ENCODE measurements around the gene GCKR.

DNA sequence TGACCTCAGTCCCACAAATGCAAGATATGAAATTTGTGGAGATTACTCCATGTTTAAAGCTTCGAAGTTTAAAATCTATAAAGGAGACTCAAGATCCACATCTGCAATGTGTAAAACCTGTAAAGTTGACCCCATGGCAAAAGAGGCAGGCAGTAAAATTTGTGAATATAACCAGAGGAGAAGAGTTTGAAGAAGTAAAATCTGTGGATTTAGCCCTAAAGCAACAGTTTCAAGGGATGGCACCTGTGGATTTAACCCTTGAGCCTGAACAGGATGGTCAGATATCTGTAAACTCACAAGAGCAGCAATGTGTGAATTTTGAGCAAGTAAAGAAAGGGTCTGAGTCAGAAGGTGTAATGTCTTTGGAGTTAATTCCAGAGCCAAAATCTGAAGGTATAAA lies 75.0 kb downstream of the GCKR start:
- TF ChIP-seq, protein P1, sequence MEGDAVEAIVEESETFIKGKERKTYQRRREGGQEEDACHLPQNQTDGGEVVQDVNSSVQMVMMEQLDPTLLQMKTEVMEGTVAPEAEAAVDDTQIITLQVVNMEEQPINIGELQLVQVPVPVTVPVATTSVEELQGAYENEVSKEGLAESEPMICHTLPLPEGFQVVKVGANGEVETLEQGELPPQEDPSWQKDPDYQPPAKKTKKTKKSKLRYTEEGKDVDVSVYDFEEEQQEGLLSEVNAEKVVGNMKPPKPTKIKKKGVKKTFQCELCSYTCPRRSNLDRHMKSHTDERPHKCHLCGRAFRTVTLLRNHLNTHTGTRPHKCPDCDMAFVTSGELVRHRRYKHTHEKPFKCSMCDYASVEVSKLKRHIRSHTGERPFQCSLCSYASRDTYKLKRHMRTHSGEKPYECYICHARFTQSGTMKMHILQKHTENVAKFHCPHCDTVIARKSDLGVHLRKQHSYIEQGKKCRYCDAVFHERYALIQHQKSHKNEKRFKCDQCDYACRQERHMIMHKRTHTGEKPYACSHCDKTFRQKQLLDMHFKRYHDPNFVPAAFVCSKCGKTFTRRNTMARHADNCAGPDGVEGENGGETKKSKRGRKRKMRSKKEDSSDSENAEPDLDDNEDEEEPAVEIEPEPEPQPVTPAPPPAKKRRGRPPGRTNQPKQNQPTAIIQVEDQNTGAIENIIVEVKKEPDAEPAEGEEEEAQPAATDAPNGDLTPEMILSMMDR (conservative IDR thresholded peaks at IDR 0.05 in 1 of 2, IDR thresholded peaks at IDR 0.05 in 1 of 2; ENCODE audit: extremely low read depth in 1 of 2, insufficient read depth in 1 of 2, low read depth in 1 of 2, low read length in 2 of 2), result no peak
- no peak for TF ChIP-seq EZH2 (IDR thresholded peaks at IDR 0.05; ENCODE audit: borderline replicate concordance, low read length)

Data from mammary epithelial cell (primary cell).